Neural crest cell (in vitro differentiated cells): ENCODE results near the gene CDC42BPA. TPM values are rescaled to one million over a fixed set of nuclear protein-coding genes. Genes with fewer than 3 reads are reported as not detected.
"Not testable (repeated sequence)": the region's sequence is repeated elsewhere in the genome, so short reads cannot be mapped to it uniquely, and the experiment has no call there.

Experiments used
- DNase-seq: peaks from one replicate; pipeline ENCODE4 v3.0.0; 2021; ENCODE audit warnings: low read depth, mixed read lengths, low spot score
- H3K27ac Mint-ChIP-seq: one replicate; pipeline ENCODE4 v1.8.0; 2021; ENCODE audit warnings: mild to moderate bottlenecking, mixed read lengths; ENCODE audit not compliant: unreplicated experiment
- H3K27me3 Mint-ChIP-seq: 2 replicates; pipeline ENCODE4 v1.8.0; 2021; ENCODE audit warnings: low read depth, mild to moderate bottlenecking, mixed read lengths
- H3K36me3 Mint-ChIP-seq: 2 replicates; pipeline ENCODE4 v1.8.0; 2021; ENCODE audit warnings: low read depth, mild to moderate bottlenecking, mixed read lengths
- H3K4me1 Mint-ChIP-seq: 2 replicates; pipeline ENCODE4 v1.8.0; 2021; ENCODE audit warnings: mixed read lengths
- H3K4me3 Mint-ChIP-seq: one replicate; pipeline ENCODE4 v1.8.0; 2021; ENCODE audit warnings: mild to moderate bottlenecking, mixed read lengths
- H3K9me3 Mint-ChIP-seq: 2 replicates; pipeline ENCODE4 v1.8.0; 2021; ENCODE audit warnings: mixed read lengths
- total RNA-seq: library from RNA; stranded (reverse); gene quantifications from 2 replicates; pipeline ENCODE4 v1.2.1, GENCODE V29; 2021
- TF ChIP-seq, protein P1 (sequence below): fragments of 200-600 bp; sonication (generic); conservative IDR thresholded peaks from 2 replicates; pipeline ENCODE4 v1.5.0; 2021; ENCODE audit warnings: antibody characterized with exemption, mild to moderate bottlenecking

CDC42BPA gene
- total RNA-seq, 1 donor from 2014 or later, result 35.6 TPM

DNA sequence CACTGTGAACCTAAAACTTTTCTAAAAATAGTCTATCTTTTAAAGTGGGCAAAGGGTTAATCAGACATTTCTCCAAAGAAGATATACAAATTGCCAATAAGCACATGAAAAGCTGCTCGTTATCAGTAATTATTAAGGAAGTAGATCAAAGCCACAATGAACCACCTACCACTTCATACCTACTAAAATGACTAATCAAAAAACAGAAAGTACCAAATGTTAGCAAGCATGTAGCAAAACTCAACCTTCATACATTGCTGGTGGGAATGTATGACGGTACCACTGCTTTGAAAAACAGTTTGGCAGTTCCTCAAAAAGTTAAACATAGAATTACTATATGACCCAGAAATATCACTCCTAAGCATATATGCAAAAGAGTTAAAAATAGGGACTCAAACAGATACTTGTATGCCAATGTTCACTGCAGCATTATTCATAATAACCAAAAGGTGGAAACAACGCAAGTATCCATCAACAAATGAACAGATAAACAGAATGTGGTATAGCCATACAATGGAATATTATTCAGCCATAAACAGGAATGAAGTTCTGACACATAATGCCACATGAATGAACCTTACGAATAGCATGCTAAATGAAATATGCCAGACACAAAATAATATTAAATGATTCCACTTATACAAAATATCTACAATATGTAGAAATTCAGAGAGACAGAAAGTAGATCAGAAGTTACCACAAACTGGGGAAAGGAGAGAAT, 21.1 kb downstream of the CDC42BPA start:
- no peaks in the 10 kb centered on the region for H3K36me3 Mint-ChIP-seq

DNA sequence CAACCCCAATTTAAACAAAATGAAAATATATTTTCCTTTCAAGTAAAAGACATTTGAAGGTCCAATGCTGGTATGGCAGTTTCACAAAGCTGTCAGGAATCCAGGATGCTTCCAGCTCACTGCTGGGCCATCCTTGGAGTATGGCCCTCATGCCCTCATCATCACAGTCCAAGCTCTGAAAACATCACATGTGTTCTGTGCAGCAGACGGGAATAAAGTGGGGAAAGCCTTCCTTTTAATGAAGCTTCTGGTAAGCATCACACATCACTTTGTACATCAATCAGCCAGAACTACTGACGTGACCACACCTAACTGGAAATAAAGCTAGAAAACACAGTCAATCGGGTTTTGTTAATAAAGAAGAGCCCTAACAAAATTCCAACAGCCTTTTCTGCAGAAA, 22.7 kb downstream of the CDC42BPA start:
- peaks cover 3% of the 10 kb centered on the region for H3K36me3 Mint-ChIP-seq
- H3K27ac Mint-ChIP-seq, result no peak overlapping the region
- no peaks in the 10 kb centered on the region for H3K9me3 Mint-ChIP-seq
- peaks cover 16% of the 10 kb centered on the region for H3K4me1 Mint-ChIP-seq
- no peak for DNase-seq
- no peaks in the 10 kb centered on the region for H3K27me3 Mint-ChIP-seq
- no peak overlapping the region for H3K4me3 Mint-ChIP-seq
- TF ChIP-seq, protein P1, sequence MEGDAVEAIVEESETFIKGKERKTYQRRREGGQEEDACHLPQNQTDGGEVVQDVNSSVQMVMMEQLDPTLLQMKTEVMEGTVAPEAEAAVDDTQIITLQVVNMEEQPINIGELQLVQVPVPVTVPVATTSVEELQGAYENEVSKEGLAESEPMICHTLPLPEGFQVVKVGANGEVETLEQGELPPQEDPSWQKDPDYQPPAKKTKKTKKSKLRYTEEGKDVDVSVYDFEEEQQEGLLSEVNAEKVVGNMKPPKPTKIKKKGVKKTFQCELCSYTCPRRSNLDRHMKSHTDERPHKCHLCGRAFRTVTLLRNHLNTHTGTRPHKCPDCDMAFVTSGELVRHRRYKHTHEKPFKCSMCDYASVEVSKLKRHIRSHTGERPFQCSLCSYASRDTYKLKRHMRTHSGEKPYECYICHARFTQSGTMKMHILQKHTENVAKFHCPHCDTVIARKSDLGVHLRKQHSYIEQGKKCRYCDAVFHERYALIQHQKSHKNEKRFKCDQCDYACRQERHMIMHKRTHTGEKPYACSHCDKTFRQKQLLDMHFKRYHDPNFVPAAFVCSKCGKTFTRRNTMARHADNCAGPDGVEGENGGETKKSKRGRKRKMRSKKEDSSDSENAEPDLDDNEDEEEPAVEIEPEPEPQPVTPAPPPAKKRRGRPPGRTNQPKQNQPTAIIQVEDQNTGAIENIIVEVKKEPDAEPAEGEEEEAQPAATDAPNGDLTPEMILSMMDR, result no peak

More for the DNA sequence above, 21.1 kb downstream of the CDC42BPA start:
- TF ChIP-seq, protein P1, result no peak
- Mint-ChIP-seq H3K4me1 (peaks cover 16% of the 10 kb centered on the region), H3K27me3 (no peaks in the 10 kb centered on the region), H3K4me3 (no peak overlapping the region), H3K27ac (no peak overlapping the region), H3K9me3 (no peaks in the 10 kb centered on the region)
- no peak for DNase-seq

DNA sequence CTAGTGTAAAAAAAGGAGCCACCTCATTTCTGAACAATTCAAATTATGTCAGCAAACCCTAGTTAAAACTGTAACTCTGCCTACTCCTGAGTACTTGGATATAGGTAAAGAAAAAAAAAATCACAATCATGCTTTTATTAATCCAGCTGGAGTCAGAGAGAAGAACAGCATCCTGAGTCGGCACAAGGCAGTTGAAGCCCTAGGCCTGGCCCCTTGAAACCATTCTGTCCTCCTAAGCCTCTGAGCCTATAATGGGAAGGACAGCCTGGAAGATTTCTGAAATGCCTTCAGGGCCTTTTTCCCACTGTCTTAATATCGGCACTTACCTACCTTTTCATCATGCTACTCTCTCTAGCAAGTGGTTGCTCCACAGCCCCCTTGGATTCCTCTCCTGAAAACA, 32.5 kb downstream of the CDC42BPA start:
- Mint-ChIP-seq H3K36me3 (peaks cover 46% of the 10 kb centered on the region), H3K9me3 (peaks cover 19% of the 10 kb centered on the region), H3K4me3 (no peak overlapping the region), H3K4me1 (no peaks in the 10 kb centered on the region), H3K27ac (no peak overlapping the region), H3K27me3 (no peaks in the 10 kb centered on the region)
- TF ChIP-seq, protein P1, result no peak
- DNase-seq, result no peak

DNA sequence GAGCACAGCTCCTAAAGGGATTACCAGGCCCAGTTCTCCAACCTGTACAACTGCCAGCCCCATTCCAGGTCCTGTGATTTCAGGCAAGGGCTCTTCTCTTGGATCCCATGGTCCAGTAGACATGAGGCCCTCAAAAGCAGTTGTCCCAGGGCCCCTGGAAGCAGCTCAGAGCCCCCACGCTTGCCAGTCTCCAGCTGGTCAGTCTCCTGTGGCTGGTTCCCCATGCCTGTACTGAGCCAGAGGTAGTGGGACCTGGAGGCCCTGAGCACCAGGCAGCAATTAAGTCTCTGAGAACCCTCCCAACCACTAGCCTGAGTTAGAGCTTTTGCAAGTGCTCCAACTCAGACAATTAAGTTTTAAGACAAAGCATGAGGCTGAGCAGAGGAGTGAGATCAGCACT, 36.9 kb downstream of the CDC42BPA start:
- TF ChIP-seq, protein P1, result no peak
- Mint-ChIP-seq H3K36me3 (peaks cover 33% of the 10 kb centered on the region), H3K4me1 (no peaks in the 10 kb centered on the region), H3K27me3 (no peaks in the 10 kb centered on the region), H3K4me3 (no peak overlapping the region), H3K9me3 (peaks cover 6% of the 10 kb centered on the region), H3K27ac (no peak overlapping the region)
- no peak for DNase-seq

DNA sequence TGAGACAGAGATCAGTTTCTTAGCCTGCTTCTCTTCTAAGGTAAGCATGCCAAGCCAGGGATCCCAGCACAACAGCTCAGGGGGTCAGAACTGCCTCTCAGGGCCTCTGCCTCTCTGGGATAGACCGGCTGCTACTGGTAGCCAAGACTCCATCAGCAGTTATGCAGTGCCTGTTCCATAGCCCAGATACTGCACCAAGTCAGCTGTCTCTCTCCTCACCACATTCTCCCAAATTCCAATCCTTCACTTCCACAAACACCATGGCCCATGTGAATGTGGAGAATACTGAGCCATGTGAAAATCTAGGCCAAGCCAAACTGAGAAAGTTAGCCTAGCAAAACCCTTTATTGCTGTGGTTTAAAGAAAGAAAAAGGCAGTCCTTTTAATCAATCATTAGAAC, 37.5 kb downstream of the CDC42BPA start:
- peaks cover under 1% of the 10 kb centered on the region for H3K9me3 Mint-ChIP-seq
- no peak overlapping the region for H3K27ac Mint-ChIP-seq
- no peaks in the 10 kb centered on the region for H3K27me3 Mint-ChIP-seq
- no peak overlapping the region for H3K4me3 Mint-ChIP-seq
- peaks cover 28% of the 10 kb centered on the region for H3K36me3 Mint-ChIP-seq
- H3K4me1 Mint-ChIP-seq, result no peaks in the 10 kb centered on the region
- TF ChIP-seq, protein P1, result no peak
- DNase-seq, result no peak

DNA sequence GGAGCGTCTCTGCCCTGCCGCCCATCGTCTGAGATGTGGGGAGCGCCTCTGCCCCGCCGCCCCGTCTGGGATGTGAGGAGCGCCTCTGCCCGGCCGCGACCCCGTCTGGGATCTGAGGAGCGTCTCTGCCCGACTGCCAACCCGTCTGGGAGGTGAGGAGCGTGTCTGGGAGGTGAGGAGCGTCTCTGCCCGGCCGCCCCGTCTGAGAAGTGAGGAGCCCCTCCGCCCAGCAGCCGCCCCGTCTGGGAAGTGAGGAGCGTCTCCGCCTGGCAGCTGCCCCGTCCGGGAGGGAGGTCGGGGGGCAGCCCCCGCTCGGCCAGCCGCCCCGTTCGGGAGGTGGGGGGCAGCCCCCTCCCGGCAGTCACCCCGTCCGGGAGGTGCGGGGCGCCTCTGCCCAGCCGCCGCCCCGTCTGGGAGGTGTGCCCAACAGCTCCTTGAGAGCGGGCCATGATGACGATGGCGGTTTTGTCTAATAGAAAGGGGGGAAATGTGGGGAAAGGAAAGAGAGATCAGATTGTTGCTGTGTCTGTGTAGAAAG, 42.1 kb downstream of the CDC42BPA start:
- H3K27me3 Mint-ChIP-seq, H3K4me1 Mint-ChIP-seq, DNase-seq, H3K9me3 Mint-ChIP-seq, H3K4me3 Mint-ChIP-seq, H3K27ac Mint-ChIP-seq: not testable (repeated sequence)
- H3K36me3 Mint-ChIP-seq, result peaks cover 19% of the 10 kb centered on the region
